Epidermal melanocyte (primary cell): ENCODE data around the gene GEMIN8.

Experiments used
- DNase-seq: peaks from one replicate; pipeline ENCODE4 v3.0.0; 2011; ENCODE audit warnings: low spot score; ENCODE audit not compliant: insufficient read length

GEMIN8 gene

GRCh38 chrX:14029425-14030173 is at the start of gene GEMIN8:
Gene GEMIN8, minus strand, starts transcription at chrX:14029892. Its CDS starts 8,414 bp downstream, at chrX:14021478.
- peak; percentile 26 for DNase-seq

- no peak for DNase-seq
Observed at GRCh38 chrX:14076639-14077038, 46.9 kb upstream of the GEMIN8 start.

DNA sequence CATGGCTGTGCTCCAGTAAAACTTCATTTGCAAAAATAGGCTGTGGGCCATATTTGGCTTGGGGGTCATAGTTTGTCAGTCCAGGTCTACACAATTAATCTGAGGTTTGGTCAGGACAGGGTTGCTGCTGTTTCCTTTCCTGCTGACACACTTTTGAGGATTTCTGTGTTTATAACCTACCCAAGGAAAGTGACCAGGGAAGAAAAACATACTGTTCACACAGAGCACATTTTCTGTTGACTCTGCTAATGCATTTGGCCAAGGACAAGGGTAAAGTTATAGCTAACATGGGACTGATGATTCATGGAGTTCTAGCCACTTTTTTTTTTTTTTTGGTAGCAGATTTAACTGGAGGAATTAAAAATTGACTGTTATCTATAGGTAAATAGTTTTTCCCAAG is 43.9 kb upstream of the GEMIN8 start:
- DNase-seq: no peak

DNA sequence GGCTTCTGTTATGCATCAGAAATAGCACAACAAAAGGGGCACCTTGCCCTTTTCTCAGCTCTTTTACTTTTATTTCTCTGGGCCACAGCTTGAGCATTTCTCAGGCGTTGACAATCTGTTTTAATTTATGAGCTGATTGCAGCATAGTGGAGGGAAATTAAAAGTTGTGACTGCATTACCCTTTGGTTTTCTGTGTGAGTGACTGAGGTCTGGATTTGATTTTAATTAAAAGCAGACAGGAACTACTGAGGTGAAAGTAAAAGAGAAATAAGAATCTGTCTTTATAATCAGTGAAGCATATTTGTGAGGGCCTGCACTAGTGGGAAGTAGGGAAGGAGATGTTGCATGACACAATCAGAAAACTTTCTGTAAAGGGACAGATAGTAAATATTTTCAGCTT is 43.4 kb upstream of the GEMIN8 start:
- DNase-seq: no peak

- DNase-seq: no peak
Observed at GRCh38 chrX:14065800-14066199, 36.1 kb upstream of the GEMIN8 start.

DNA sequence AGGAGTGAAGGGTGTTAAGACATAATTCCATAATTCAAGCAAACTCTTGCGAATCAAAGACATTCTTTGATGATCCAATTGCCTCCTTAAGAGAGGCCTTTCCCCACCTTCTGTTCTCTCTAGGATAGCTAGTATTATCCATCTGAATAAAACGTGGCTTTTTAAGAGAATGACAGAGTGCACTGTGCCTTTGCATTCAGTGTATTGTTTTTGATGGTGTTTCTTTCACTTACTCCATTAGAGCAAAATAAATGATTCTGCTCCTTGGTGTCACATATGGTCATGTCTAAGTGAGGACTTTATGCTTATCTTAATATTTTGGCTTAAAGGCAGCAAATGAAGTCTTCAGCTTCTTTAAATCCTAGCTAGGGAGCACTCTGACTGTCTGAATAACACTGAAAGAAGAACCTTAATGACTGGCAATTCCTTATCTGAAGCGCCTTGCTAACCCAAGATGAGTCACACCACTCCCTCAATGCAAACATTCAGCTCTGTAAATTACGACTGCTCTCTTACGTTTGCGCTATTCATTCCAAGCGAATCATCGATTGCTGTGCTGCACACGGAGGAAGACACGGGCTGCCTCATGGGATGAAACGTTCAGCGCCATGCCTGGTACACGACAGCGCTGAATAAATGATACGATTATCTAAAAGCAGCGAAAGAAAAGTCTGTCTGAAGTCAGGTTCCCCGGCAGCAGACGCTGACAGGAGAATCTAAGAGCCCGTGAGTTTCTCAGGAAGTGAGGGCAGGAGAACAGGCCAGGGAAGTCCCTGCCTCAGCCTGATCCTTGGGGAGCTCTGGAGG is 35.1 kb upstream of the GEMIN8 start:
- no peak for DNase-seq

DNA sequence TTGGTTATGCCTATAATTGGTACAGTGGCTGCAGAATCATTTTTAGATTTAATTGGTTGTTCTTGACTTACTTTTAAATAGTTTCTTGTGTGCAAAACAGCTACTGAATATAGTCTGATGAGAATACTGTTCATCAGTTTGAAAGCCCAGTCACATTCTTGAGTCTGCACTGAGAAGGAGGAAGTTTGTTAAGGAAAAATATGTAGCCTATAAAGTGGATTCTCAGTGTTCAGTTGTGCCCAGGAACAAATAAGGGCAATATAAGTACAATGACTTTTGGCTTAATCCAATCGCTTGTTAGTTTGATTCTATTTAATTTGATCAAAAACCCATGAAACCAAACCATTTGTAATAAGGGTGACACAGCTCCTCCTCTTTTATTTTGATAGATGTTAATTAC is 32.8 kb upstream of the GEMIN8 start:
- DNase-seq: no peak

GRCh38 chrX:14056206-14056605 is 26.5 kb upstream of the GEMIN8 start:
- no peak for DNase-seq

DNA sequence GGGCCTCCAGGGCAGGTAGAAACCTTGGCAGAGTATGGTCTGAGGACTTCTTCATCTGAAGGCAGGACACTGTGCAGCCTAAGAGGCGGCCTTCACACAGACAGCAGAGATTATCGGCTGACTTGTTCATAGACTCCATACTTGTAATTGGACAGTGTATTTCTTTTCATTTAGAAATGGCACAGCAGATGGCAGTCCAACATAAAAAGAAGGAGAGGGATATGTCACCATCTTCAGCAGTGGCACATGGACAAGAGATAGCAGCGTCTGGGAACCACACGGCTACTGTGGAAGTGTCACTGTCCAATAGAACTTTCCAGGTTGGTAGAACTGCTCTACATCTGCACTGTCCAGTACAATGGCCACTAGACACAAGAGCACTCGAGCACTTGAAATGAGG is 21.7 kb upstream of the GEMIN8 start:
- no peak for DNase-seq

- DNase-seq: no peak
Observed at GRCh38 chrX:14050709-14051108, 21.0 kb upstream of the GEMIN8 start.

GRCh38 chrX:14043209-14043608 is 13.5 kb upstream of the GEMIN8 start:
- no peak for DNase-seq

GRCh38 chrX:14039344-14039743 is 9.7 kb upstream of the GEMIN8 start:
- DNase-seq: no peak

DNA sequence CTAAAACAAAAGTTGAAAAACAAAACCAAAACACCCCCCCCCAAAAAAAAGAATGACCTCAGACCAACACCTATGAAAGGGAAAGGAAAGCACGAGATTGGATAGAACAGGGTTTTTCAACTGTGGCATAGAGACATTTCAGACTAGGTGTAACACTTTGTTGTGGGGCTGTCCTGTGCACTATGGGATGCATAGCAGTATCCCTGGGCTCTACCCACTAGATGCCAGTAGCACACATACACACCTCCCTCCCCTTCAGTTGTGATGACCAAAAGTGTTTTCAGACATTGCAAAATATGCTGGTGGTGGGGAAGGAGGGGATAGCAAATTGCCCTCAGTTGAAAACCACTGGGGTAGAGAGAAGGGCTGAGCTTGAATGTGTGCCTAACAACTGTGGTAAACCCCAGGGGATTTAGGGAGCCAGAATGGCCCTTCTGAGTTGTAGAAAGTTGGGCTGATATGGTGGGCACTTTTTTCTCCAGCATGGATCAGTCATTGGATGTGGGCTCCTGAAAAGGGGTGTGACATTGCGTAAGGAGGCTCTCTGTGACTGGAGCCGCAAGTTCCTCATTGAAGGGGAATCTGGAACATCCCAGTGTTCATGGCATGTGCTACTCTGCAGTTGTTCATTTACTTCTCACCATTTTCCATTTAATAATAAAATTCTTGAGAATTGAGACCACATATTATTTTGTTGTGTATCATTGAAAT is 8.8 kb upstream of the GEMIN8 start:
- DNase-seq: no peak

GRCh38 chrX:14032406-14032805 is 2.7 kb upstream of the GEMIN8 start:
- peak; percentile 23 for DNase-seq

- no peak for DNase-seq
Observed at GRCh38 chrX:14030174-14030530, 460 bp upstream of the GEMIN8 start.

DNA sequence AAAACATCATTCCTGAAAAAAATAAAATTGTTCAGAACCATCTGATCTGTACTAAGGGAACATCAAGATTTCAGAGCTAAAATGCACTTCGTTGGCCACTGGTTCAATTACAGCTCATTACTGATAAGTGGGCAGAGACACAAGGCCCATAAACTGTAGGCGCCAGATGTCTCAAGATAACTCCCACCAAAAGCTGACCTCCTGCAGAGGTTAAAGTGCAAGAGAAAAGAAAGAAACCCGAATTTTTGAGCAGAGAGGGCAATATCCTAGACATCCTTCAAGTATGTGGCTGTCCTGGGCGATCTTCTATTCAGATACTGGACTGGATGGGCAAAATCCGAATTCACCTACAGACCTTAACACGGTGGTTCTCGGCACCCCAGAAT is 660 bp downstream of the GEMIN8 start:
- DNase-seq: no peak

- DNase-seq: no peak
Observed at GRCh38 chrX:14028473-14028872, 1.2 kb downstream of the GEMIN8 start.

- no peak for DNase-seq
Observed at GRCh38 chrX:14027511-14028019, 2.1 kb downstream of the GEMIN8 start.

DNA sequence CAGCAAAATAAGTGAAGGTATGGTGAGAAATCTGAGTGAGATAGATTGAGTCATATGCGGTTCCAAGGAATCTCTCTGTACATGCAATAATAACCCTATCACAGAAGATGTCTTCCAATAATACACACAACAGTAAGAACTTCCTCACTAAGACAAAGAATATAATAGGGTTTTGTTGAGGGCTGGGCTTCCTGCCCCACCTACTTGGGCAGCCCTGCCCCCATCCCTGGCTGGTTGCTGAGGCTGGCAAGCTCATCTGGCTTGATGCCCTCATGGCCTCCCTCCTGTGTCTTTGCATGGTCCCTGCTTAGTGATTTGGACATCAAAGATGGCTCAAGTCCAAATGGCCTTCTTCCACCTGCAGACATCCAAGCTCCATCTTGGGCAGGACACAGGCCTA is 2.7 kb downstream of the GEMIN8 start:
- DNase-seq: no peak

DNA sequence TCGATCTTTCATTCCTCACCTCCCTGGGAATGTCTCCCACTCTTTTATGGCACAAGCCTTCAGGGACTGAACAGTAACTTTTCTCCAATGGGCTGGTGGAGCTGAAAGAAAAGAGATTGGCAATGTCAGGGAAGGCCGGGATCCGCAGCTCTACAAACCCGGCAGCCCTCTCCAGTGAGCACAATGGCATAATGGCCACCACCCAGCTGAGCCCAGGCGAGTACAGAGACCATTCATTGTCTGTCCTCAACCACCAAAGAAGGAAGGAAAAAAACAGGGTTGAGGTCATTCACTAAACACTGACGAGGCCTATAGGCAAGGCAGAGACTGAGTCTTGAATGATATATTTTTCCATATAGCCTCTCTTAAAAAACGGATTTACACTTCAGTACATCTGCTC is 3.6 kb downstream of the GEMIN8 start:
- no peak for DNase-seq

DNA sequence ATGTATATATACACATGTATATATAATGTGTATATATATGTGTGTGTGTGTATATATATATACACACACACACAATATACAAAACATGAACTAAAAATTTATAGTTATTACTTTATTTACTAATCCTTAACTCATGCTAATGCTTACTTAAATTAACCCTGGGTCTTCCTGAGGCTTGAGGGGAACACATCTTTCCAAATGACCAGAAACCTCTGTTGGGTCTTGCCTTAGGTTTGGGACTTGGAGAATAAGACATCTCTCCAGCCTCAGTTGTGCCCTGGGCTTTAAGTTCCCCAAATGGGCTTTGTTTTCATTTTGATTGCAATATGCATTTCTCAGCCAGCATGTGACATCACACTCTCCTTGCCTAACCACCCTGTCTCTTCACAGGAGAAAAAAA is 7.7 kb downstream of the GEMIN8 start:
- DNase-seq: no peak

DNA sequence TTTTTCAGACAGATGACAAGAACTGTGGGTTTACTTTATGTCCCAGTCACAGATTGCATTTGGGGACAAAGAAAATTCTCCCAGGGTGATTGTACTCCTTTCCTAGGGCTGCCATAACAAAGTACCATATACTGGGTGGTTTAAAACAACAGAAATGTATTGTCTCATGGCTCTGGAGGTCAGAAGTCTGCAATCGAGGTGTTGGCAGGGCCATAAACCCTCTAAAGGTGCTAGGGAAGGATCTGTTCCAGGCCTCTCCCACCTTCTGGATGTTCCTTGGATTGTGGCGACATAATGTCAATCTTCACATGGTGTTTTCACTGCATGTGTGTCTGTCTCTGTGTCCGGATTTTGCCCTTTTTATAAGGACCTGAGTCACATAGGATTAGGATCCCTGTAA is 12.3 kb downstream of the GEMIN8 start:
- DNase-seq: no peak
